Measurements from ENCODE around the gene CCNC.
"Not testable (repeated sequence)": the region's sequence is repeated elsewhere in the genome, so short reads cannot be mapped to it uniquely, and the experiment has no call there.

CCNC gene

GRCh38 chr6:99605911-99606655, 37.6 kb upstream of the CCNC start:
- no peak for TF ChIP-seq CTCF (IDR thresholded peaks at IDR 0.05; ENCODE audit: extremely low read depth, missing control alignments)
- no peak for DNase-seq (ENCODE audit: low spot score)

DNA sequence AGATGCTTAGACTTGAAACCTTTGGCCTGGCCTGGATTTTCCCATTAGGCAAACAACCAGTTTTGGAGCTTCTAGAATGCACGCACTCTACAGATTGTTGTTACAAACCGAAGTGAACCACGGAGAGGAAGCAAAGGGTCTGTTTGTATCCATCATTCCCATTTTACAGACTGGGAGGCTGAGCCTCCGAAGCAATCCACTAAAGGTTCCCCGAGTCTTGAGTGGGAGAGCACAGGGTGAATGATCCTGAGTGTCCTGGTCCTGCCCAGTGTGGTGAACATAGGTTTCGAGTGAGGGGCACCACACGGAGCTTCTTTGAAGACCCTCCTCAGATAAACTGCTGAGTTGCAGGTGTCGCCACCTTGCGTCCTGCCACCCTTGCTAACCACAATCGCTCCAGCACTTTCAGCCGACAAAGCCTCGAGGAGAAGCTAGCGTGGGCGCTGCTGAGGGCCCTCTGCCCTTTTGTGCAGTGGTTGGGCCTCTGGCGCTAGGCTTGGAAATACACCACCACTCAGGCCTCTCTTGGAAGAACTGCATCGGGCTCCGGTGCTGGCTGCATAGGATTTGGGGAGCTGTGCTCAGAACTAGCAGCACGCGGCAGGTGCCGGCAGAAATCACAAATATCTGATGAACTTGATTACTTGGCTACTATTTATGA, 36.7 kb upstream of the CCNC start:
- DNase-seq (ENCODE audit: low spot score), result peak; percentile 39
- TF ChIP-seq CTCF (IDR thresholded peaks at IDR 0.05; ENCODE audit: extremely low read depth, missing control alignments), result no peak

DNA sequence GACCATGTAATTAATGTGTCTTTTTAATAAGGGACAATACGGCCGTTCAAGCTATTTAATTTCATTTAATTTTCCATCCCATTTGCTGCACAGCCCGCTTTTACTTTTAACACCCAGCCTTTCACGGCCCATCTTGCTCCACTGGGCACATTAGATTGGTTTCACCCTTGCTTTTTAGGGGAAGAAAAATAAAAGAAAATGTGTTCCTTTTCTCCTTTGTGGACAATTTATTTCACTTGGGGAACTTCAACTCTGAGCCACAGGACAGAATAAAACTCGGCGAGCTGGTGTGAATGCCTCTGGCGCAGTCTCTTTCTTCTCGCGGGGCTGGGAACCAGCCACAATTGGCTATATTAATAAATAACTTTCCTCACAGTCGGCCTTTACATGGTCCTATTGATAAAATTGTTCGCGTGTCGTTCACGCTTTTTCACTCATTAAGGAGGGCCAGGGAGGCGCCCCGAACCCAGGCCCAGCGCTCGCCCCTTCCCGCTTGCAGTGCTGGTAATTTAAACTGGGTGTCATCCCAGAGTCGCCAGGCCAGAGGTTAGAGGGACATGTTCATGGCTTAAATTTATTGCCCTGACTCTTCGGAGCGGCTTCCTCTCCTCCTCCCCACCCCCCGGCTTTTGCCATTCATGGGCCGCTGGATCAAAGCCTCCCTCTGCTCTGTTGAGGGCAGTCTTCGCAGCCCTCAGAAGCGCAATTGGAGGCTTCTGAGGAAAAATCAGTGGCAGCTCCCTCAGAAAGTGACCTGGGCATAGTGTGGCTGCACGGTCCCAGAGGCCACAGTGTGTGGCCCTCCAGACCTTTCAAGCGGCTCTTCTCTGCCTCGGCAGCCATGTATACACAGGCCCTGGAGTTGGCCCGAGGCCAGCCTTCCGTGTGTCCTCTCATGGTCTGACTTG, 36.0 kb upstream of the CCNC start:
- no peak for TF ChIP-seq CTCF (IDR thresholded peaks at IDR 0.05; ENCODE audit: extremely low read depth, missing control alignments)
- DNase-seq (ENCODE audit: low spot score), result peak; percentile 35

GRCh38 chr6:99603421-99604165, 35.1 kb upstream of the CCNC start:
- no peak for TF ChIP-seq CTCF (IDR thresholded peaks at IDR 0.05; ENCODE audit: extremely low read depth, missing control alignments)
- DNase-seq (ENCODE audit: low spot score), result peak; percentile 60

- DNase-seq (ENCODE audit: low spot score), result peak; percentile 33
- no peak for TF ChIP-seq CTCF (IDR thresholded peaks at IDR 0.05; ENCODE audit: extremely low read depth, missing control alignments)
These were observed 34.3 kb upstream of the CCNC start for GRCh38 chr6:99602520-99603420.

- DNase-seq (ENCODE audit: low spot score), result not testable (repeated sequence)
These were observed 26.2 kb upstream of the CCNC start for GRCh38 chr6:99594696-99595095.

Measured in GM20000 (cell line).